ENCODE results near the gene ITGA1. TPM values are rescaled to one million over a fixed set of nuclear protein-coding genes. Genes with fewer than 3 reads are reported as not detected.

The ITGA1 gene
- total and polyA plus RNA-seq, 2 of the 8 experiments (the other 6 are each of a cell fraction or from before 2014, with no cell fraction given) = 2.3 to 9.0 TPM

DNA sequence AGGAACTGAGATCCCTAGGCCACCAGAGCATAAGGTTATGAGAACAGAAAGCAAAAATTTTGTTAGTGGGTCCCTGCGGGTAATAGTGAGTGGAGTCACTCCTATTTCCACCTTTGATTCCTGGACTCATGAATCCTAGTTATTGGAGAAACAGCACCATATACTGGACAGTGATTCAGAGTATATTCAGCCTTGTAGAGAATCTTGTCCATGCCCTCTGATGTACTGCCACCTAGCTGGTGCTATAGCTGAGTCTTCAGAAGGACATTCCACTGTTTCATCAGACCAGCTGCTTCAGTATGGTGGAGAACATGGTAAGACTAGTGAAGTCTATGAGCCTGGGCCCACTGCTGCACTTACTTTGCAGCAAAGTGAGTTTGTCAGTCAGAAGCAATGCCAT, 176.4 kb downstream of the ITGA1 start:
- Histone ChIP-seq H4K8ac (ENCODE audit: extremely low read depth, insufficient read depth, low read length) (no peak overlapping the region), H2AFZ (ENCODE audit: low read length) (no peak overlapping the region), H2BK12ac (ENCODE audit: low read depth, low read length) (no peak overlapping the region), H2BK120ac (replicated peaks; ENCODE audit: low read depth, low read length) (no peak overlapping the region), H3K4ac (replicated peaks; ENCODE audit: insufficient read length, low read depth, low read length) (no peak overlapping the region), H2BK5ac (ENCODE audit: low read depth, low read length) (no peak overlapping the region), H2AK5ac (ENCODE audit: low read depth, low read length) (no peak overlapping the region), H3K27ac (ENCODE audit: low read depth, low read length) (no peak overlapping the region), H3K4me1 (replicated peaks in 1 of 4; ENCODE audit: control insufficient read depth in 3 of 4, insufficient read depth in 4 of 4, low read length in 3 of 4) (no peaks in the 10 kb centered on the region), H3K14ac (ENCODE audit: insufficient read length) (no peak overlapping the region), H3K18ac (ENCODE audit: extremely low read depth, low read length) (no peak overlapping the region), H3K9me3 (ENCODE audit: insufficient read depth in 2 of 2, low read depth in 1 of 2, low read length in 1 of 2) (no peaks in the 10 kb centered on the region), H3K4me3 (ENCODE audit: extremely low read depth in 1 of 4, insufficient read depth in 2 of 4, low read depth in 3 of 4, low read length in 4 of 4) (no peak overlapping the region), H3K23me2 (ENCODE audit: low read depth, low read length) (no peaks in the 10 kb centered on the region), H2BK20ac (ENCODE audit: low read length) (no peak overlapping the region), H4K91ac (replicated peaks; ENCODE audit: insufficient read length, low read length) (no peak overlapping the region), H3K27me3 (replicated peaks in 1 of 4; ENCODE audit: control insufficient read depth in 3 of 4, extremely low read depth in 1 of 4, insufficient read depth in 3 of 4, low read length in 3 of 4) (no peaks in the 10 kb centered on the region), H2BK15ac (ENCODE audit: low read length) (no peak overlapping the region), H3K36me3 (ENCODE audit: control insufficient read depth in 2 of 4, insufficient read depth in 4 of 4, low read length in 3 of 4) (no peaks in the 10 kb centered on the region), H3K4me2 (ENCODE audit: insufficient read depth in 1 of 2, low read depth in 2 of 2, low read length in 2 of 2) (no peak overlapping the region), H3K79me1 (ENCODE audit: low read depth, low read length) (no peaks in the 10 kb centered on the region), H3K23ac (ENCODE audit: insufficient read length) (no peak overlapping the region), H4K20me1 (replicated peaks in 1 of 2; ENCODE audit: control insufficient read depth in 1 of 2, insufficient read depth in 2 of 2, low read length in 2 of 2) (no peaks in the 10 kb centered on the region), H3K56ac (replicated peaks; ENCODE audit: insufficient read length, low read depth, low read length) (no peak overlapping the region), H3K9ac (replicated peaks in 1 of 4; ENCODE audit: extremely low read depth in 1 of 4, low read depth in 3 of 4, low read length in 3 of 4) (no peak overlapping the region), H3K79me2 (ENCODE audit: control insufficient read depth in 1 of 2, insufficient read depth in 2 of 2, low read length in 2 of 2) (no peaks in the 10 kb centered on the region), H4K5ac (ENCODE audit: insufficient read length, low read depth, low read length) (no peak overlapping the region)
- WGBS, 2 experiments (ENCODE audit: extremely low coverage in 1 of 2, insufficient coverage in 1 of 2, insufficient read length in 1 of 2, insufficient replicate concordance in 2 of 2, low coverage in 1 of 2, low lambda C conversion rate in 2 of 2, missing lambda C conversion rate in 1 of 2) = 94% methylated on average over 1 of the region's 1 CpG; no CpG with 5 or more reads in 1 of the 2 experiments
- no peak for FAIRE-seq
- TF ChIP-seq EZH2 (IDR thresholded peaks at IDR 0.05; ENCODE audit: low read depth, low read length, severe bottlenecking) (no peak), RAD21 (IDR thresholded peaks at IDR 0.05 in 1 of 2, conservative IDR thresholded peaks at IDR 0.05 in 1 of 2; ENCODE audit: low read depth in 2 of 2, low read length in 2 of 2) (0 out of 4 replicates have a peak, but pooled peaks of 1 of the 2 experiments have one; percentile 6)
- TF ChIP-seq, protein P1, sequence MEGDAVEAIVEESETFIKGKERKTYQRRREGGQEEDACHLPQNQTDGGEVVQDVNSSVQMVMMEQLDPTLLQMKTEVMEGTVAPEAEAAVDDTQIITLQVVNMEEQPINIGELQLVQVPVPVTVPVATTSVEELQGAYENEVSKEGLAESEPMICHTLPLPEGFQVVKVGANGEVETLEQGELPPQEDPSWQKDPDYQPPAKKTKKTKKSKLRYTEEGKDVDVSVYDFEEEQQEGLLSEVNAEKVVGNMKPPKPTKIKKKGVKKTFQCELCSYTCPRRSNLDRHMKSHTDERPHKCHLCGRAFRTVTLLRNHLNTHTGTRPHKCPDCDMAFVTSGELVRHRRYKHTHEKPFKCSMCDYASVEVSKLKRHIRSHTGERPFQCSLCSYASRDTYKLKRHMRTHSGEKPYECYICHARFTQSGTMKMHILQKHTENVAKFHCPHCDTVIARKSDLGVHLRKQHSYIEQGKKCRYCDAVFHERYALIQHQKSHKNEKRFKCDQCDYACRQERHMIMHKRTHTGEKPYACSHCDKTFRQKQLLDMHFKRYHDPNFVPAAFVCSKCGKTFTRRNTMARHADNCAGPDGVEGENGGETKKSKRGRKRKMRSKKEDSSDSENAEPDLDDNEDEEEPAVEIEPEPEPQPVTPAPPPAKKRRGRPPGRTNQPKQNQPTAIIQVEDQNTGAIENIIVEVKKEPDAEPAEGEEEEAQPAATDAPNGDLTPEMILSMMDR (IDR thresholded peaks at IDR 0.05; ENCODE audit: control extremely low read depth in 1 of 3, insufficient read depth in 1 of 3, low read depth in 1 of 3, low read length in 3 of 3) = peak in 1 of 3 experiments; percentile 5; a peak in 1 of 4 replicates
- DNase-seq (ENCODE audit: low read depth in 1 of 2, low spot score in 2 of 2) = no peak
- ChIA-PET POLR2A (ENCODE audit: partially characterized antibody) (interaction anchor here (1.0 to 1.4 kb wide), 2 partner anchors 10 to 26 kb away, joined by 3 read pairs; no protein-coding TSS in a partner anchor), CTCF (ENCODE audit: partially characterized antibody) (interaction anchor here (1.0 to 4.2 kb wide), 6 partner anchors 10 to 78 kb away, joined by 3 to 24 read pairs (median 3); no protein-coding TSS in a partner anchor)
